HS-27A (cell line): ENCODE measurements around the gene FIBP.
"Not testable (repeated sequence)": the region's sequence is repeated elsewhere in the genome, so short reads cannot be mapped to it uniquely, and the experiment has no call there.

Source experiments
- DNase-seq: peaks from one replicate; pipeline ENCODE4 v3.0.0-alpha.2; 2012; ENCODE audit warnings: low read depth, missing footprints

FIBP gene

GRCh38 chr11:65859095-65859811 is 29.0 kb downstream of the FIBP start:
- DNase-seq: peak; percentile 98

- no peak for DNase-seq
Measured at GRCh38 chr11:65858681-65859087, 29.6 kb downstream of the FIBP start.

GRCh38 chr11:65857853-65858680 is 30.2 kb downstream of the FIBP start, which contains the start of gene CFL1:
TSS of gene CFL1 (minus strand) at chr11:65858180. CDS start at chr11:65858099, 81 bp downstream.
- peak; percentile 94 for DNase-seq

GRCh38 chr11:65857500-65857852 is 30.8 kb downstream of the FIBP start:
- no peak for DNase-seq

GRCh38 chr11:65856689-65857499 is 31.4 kb downstream of the FIBP start:
- no peak for DNase-seq

- DNase-seq: no peak
Measured at GRCh38 chr11:65855927-65856363, 32.3 kb downstream of the FIBP start.

- DNase-seq: no peak
Measured at GRCh38 chr11:65854852-65855837, 33.1 kb downstream of the FIBP start.

GRCh38 chr11:65854161-65854592 is 34.1 kb downstream of the FIBP start:
- DNase-seq: no peak

- DNase-seq: no peak
Measured at GRCh38 chr11:65853246-65853979, 34.9 kb downstream of the FIBP start.

GRCh38 chr11:65852508-65853245 is 35.6 kb downstream of the FIBP start:
- no peak for DNase-seq

GRCh38 chr11:65851811-65852507 is 36.3 kb downstream of the FIBP start:
- DNase-seq: no peak

GRCh38 chr11:65851083-65851579 is 37.1 kb downstream of the FIBP start:
- no peak for DNase-seq

GRCh38 chr11:65850217-65851082 is 37.8 kb downstream of the FIBP start:
- no peak for DNase-seq

- no peak for DNase-seq
Measured at GRCh38 chr11:65849771-65850216, 38.5 kb downstream of the FIBP start.

- DNase-seq: no peak
Measured at GRCh38 chr11:65849366-65849765, 38.9 kb downstream of the FIBP start.

- DNase-seq: not testable (repeated sequence)
Measured at GRCh38 chr11:65848693-65849092, 39.6 kb downstream of the FIBP start.

- DNase-seq: no peak
Measured at GRCh38 chr11:65847746-65848145, 40.5 kb downstream of the FIBP start.
